Nephron progenitor cell (in vitro differentiated cells): ENCODE measurements around the gene RPF1.
"Not testable (repeated sequence)": the region's sequence is repeated elsewhere in the genome, so short reads cannot be mapped to it uniquely, and the experiment has no call there.

Experiments
- DNase-seq: peaks from one replicate; pipeline ENCODE4 v3.0.0; 2021
- H3K27ac Mint-ChIP-seq: 2 replicates; pipeline ENCODE4 v1.8.0; 2021; ENCODE audit warnings: mild to moderate bottlenecking, moderate library complexity, mixed read lengths
- H3K27me3 Mint-ChIP-seq: 2 replicates; pipeline ENCODE4 v1.8.0; 2021; ENCODE audit warnings: mild to moderate bottlenecking, low read depth, mixed read lengths; ENCODE audit not compliant: poor library complexity
- H3K36me3 Mint-ChIP-seq: 2 replicates; pipeline ENCODE4 v1.8.0; 2021; ENCODE audit warnings: low read depth, mixed read lengths
- H3K4me1 Mint-ChIP-seq: 2 replicates; pipeline ENCODE4 v1.8.0; 2021; ENCODE audit warnings: mixed read lengths
- H3K4me3 Mint-ChIP-seq: 2 replicates; pipeline ENCODE4 v1.8.0; 2021; ENCODE audit warnings: mild to moderate bottlenecking, moderate library complexity, mixed read lengths
- H3K9me3 Mint-ChIP-seq: 2 replicates; pipeline ENCODE4 v1.8.0; 2021; ENCODE audit warnings: mild to moderate bottlenecking, moderate library complexity, mixed read lengths
- TF ChIP-seq, protein P1 (sequence below): fragments of 200-600 bp; sonication (generic); IDR thresholded peaks from 2 replicates; pipeline ENCODE4 v1.5.0; 2021; ENCODE audit warnings: antibody characterized with exemption

Gene RPF1

DNA sequence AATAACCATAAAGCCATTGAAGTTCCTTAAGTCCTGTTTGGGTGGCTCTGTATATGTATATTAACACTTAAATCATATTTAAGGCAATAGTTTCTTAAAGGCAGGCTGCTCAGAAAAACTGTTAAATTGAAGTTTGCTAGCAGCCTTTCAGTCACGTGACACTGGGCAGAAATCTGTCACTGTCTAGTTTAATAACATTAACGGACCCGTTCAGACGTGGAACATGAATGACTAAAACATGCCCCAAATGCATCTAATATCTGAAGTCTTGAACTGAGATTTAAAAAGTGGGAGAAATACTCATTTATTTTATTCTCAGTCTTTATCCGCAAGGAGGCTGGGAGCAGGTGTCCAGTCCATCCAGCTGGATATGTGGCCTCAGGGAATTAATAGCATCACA lies 23.9 kb downstream of the RPF1 start:
- no peak for DNase-seq
- H3K27ac Mint-ChIP-seq: no peak overlapping the region
- peaks cover 10% of the 10 kb centered on the region for H3K9me3 Mint-ChIP-seq
- TF ChIP-seq, protein P1, sequence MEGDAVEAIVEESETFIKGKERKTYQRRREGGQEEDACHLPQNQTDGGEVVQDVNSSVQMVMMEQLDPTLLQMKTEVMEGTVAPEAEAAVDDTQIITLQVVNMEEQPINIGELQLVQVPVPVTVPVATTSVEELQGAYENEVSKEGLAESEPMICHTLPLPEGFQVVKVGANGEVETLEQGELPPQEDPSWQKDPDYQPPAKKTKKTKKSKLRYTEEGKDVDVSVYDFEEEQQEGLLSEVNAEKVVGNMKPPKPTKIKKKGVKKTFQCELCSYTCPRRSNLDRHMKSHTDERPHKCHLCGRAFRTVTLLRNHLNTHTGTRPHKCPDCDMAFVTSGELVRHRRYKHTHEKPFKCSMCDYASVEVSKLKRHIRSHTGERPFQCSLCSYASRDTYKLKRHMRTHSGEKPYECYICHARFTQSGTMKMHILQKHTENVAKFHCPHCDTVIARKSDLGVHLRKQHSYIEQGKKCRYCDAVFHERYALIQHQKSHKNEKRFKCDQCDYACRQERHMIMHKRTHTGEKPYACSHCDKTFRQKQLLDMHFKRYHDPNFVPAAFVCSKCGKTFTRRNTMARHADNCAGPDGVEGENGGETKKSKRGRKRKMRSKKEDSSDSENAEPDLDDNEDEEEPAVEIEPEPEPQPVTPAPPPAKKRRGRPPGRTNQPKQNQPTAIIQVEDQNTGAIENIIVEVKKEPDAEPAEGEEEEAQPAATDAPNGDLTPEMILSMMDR: no peak
- no peaks in the 10 kb centered on the region for H3K27me3 Mint-ChIP-seq
- peaks cover 44% of the 10 kb centered on the region for H3K36me3 Mint-ChIP-seq
- peaks cover 35% of the 10 kb centered on the region for H3K4me1 Mint-ChIP-seq
- H3K4me3 Mint-ChIP-seq: peak overlapping the region; percentile 96

DNA sequence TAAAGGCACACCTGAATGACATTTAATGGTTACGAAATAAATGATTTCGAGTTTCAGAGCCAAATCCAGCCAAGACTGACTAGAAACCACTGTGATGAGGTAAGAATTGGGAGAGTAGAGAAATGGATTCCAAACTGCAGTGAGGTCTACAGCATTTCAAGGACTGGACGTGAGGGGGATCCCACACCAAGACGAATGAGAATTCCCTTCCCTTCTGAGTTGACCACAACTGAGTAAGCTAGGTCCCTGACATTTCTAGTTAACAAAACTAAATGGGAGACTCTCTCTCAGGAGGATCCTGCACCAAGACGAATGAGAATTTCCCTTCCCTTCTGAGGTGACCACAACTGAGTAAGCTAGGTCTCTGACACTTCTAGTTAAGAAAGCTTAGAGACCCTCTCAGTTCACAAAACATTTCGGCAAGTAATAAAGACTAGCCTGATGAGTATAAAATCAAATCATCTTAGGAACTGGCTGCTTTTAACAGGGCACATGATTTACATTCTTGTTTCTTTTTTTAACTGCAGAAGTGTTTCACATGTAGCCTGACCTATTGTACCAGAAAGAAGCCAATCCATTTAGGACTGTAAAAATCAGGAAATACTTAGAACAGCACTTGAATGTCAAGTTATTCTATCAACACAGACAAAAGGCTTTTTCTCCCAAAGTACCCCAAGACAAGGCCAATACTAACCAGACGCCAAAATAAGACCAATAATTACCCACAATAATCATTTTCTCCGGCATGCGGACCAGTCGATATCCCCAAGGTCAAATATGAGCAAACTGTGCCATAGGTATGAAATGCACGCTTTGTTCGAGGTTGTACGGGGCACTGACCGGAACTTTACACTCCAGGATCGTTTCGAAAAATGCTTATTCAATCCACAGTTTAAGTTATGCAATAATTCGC lies 25.8 kb downstream of the RPF1 start:
- peaks cover 46% of the 10 kb centered on the region for H3K36me3 Mint-ChIP-seq
- H3K4me3 Mint-ChIP-seq: peak overlapping the region; percentile 96
- peaks cover 28% of the 10 kb centered on the region for H3K9me3 Mint-ChIP-seq
- peaks cover 35% of the 10 kb centered on the region for H3K4me1 Mint-ChIP-seq
- H3K27me3 Mint-ChIP-seq: no peaks in the 10 kb centered on the region
- no peak for DNase-seq
- TF ChIP-seq, protein P1: no peak
- peak overlapping the region; percentile 96 for H3K27ac Mint-ChIP-seq

DNA sequence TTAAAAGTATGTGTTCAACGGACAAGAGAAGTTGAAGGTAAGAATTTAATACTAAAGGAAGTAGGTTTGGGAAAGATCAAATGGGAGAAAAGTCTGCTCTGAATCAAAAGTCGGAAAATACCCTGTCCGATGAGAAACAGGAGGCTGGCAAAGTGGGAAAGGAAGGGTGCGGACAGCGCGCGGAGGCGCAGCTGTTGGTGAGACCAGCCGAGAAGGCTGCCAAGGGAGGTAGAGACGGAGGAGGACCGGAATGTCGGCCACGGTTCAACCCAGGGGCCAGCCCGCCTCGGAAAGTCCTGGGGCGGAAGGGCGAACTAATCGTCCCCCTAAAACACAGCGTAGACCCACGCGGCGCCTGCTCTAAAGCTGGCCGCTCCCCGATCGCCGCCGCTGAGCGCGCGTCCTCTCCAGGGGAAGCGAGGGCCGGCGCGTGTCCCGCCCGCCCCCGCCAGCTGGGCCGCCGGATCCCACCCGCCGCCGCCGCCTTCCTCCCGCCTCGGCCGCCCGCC lies 26.5 kb downstream of the RPF1 start:
- peak overlapping the region; percentile 100 for H3K27ac Mint-ChIP-seq
- TF ChIP-seq, protein P1: no peak
- peak overlapping the region; percentile 96 for H3K4me3 Mint-ChIP-seq
- peaks cover 46% of the 10 kb centered on the region for H3K36me3 Mint-ChIP-seq
- H3K27me3 Mint-ChIP-seq: no peaks in the 10 kb centered on the region
- H3K9me3 Mint-ChIP-seq: peaks cover 35% of the 10 kb centered on the region
- DNase-seq: no peak
- peaks cover 35% of the 10 kb centered on the region for H3K4me1 Mint-ChIP-seq

DNA sequence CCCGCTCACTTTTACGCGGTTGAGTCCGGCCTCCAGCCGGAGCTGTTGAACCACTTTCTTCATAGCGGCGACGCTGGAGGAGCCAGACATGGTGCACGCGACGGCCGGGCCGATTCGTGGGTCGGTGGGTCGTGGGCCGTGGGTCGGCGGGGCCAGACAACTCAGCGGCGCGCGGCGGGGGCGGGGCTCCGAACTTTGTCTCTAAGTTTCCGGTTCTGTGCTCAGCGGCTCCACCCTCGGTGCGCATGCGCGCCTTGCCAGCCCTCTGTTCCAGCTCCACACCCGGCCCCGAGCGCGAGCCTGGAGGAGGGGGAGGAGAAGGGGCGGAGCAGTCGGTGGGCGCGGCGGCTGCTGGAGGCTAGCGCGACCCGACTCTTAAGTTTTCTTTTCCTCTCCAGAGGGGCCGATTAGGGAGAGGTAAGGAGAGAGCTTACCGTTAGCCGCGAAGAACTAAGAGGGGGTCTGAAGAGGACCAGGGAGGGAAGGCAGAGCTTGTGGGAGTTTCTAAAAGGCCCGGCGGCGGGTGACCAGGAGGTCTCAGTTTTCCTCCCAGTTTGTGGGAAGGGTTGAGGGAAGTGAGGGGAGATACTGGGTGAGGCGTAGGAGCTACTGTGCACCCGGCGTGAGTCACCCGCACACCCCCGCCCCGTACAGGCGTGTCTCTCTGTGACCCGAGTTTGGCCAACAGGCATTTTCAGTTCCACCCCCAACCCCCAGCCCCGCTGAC lies 27.1 kb downstream of the RPF1 start, which contains the start of the genes GNG5 and SPATA1:
GNG5 (minus strand) TSS at position 580 of the 727 bp plus-strand sequence; CDS start at position 90, 490 bp downstream.
SPATA1 (plus strand) TSS at position 385 of the 727 bp plus-strand sequence. CDS start 9,974 bp downstream, outside the sequence.
- Mint-ChIP-seq H3K4me3 (peak within 1 kb of the TSS; percentile 96), H3K36me3 (peaks cover 43% of the 10 kb centered on the region), H3K27ac (peak within 1 kb of the TSS; percentile 100), H3K9me3 (peaks cover 38% of the 10 kb centered on the region), H3K27me3 (no peaks in the 10 kb centered on the region), H3K4me1 (peaks cover 35% of the 10 kb centered on the region)
- peak; percentile 99 for DNase-seq
- TF ChIP-seq, protein P1: no peak

DNA sequence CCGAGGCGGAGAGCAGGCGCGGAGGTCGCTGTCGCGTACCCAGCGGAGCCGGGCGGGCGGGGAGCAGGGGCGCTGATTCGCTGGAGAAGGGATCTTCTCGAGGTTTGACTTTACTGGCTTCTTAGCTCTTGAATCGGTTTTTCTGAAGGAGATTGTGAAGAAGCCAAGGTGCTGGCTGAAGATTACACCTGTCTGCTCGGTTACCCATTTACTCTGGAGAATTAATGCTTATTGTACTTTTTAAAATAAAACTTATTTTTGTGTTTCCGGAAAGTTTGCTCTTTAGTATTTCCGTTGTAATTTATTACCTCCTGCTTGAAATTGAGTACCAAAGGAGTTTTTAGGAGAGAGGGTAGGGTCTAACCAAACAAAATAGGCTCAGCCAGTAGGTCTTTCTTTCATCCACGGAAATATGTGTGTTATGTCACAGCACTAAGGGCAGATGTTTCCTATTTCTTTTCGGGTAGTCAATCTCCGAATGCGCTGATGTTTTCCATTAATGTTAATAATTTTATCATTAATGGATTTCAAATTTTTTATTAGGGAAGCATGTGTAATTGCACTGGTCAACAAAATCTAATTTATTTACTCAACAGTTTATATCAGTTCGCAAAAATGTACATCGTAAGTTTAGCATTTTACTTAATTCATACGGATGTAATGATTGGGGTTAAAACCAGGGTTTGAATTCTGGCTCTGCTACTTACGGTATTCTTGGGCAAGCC lies 27.8 kb downstream of the RPF1 start:
- peaks cover 36% of the 10 kb centered on the region for H3K36me3 Mint-ChIP-seq
- no peaks in the 10 kb centered on the region for H3K27me3 Mint-ChIP-seq
- peaks cover 38% of the 10 kb centered on the region for H3K9me3 Mint-ChIP-seq
- TF ChIP-seq, protein P1: no peak
- peaks cover 28% of the 10 kb centered on the region for H3K4me1 Mint-ChIP-seq
- H3K4me3 Mint-ChIP-seq: peak overlapping the region; percentile 96
- no peak for DNase-seq
- peak overlapping the region; percentile 100 for H3K27ac Mint-ChIP-seq

DNA sequence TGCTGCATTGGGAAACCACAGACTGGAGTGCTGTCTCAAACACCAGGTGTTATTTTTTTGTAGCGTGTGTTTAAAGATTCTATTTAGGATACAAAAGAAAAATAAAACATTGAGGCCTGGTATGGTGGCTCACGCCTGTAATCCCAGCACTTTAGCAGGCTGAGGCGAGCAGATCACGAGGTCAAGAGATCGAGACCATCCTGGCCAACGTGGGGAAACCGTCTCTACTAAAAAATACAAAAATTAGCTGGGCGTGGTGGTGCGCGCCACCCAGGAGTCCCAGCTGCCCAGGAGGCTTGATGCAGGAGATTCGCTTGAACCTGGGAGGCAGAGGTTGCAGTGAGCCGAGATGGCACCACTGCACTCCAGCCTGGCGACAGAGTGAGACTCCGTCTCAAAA lies 28.8 kb downstream of the RPF1 start:
- Mint-ChIP-seq H3K36me3 (peaks cover 36% of the 10 kb centered on the region), H3K4me1 (peaks cover 27% of the 10 kb centered on the region), H3K9me3 (peaks cover 38% of the 10 kb centered on the region), H3K4me3 (peak overlapping the region; percentile 96)
- not testable (repeated sequence) for H3K27ac Mint-ChIP-seq, H3K27me3 Mint-ChIP-seq, DNase-seq
